Measurements from ENCODE around the gene TUBB3. TPM values are rescaled to one million over a fixed set of nuclear protein-coding genes. Genes with fewer than 3 reads are reported as not detected.
A peak's percentile ranks its signal among the peaks of the same experiment; 100 is the strongest.

The TUBB3 gene
- total and polyA plus RNA-seq, 2 of the 8 experiments (the other 6 are each of a cell fraction or from before 2014, with no cell fraction given) = 275 to 393 TPM

DNA sequence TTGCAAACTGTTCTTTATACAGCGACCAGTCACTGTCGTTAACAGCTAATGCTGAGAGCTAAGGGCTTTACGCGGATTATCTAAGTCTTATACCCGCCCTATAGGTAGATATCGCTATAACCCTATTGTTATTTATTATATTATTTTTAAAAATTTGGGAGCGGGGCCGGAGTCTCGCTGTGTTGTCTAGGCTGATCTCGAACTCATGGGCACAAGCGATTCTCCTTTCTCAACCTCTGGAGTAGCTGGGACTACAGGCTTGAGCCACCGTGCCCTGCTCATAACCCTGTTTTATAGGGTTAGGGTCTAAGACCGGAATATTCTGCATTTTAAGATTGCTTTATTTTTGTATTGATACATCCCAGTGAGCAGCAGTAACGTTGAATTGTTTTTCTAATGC is 50.1 kb downstream of the TUBB3 start:
- H2AK5ac ChIP-seq (ENCODE audit: low read depth, low read length) = no peak overlapping the region
- H4K20me1 ChIP-seq (replicated peaks in 1 of 2; ENCODE audit: control insufficient read depth in 1 of 2, insufficient read depth in 2 of 2, low read length in 2 of 2) = peaks cover 0 to 5% of the 10 kb centered on the region in 2 experiments
- CTCF ChIA-PET (ENCODE audit: partially characterized antibody) = interaction anchor here (0.8 to 1.3 kb wide), 5 partner anchors 21 to 27 kb away, joined by 3 to 5 read pairs (median 3); no protein-coding TSS in a partner anchor
- 31% methylated on average over 14 of the region's 14 CpGs; no CpG with 5 or more reads in 1 of the 2 experiments for WGBS, 2 experiments (ENCODE audit: extremely low coverage in 1 of 2, insufficient coverage in 1 of 2, insufficient read length in 1 of 2, insufficient replicate concordance in 2 of 2, low coverage in 1 of 2, low lambda C conversion rate in 2 of 2, missing lambda C conversion rate in 1 of 2)
- POLR2A ChIA-PET (ENCODE audit: partially characterized antibody) = interaction anchor here (0.8 to 6.9 kb wide), 23 partner anchors 8 to 75 kb away, joined by 3 to 54 read pairs (median 5); partner anchors contain the start of genes DBNDD1 and TUBB3
- no peak overlapping the region for H3K14ac ChIP-seq (ENCODE audit: insufficient read length)
- peak overlapping the region; percentile 100; the same call in 1 of the 2 replicates for H4K8ac ChIP-seq (ENCODE audit: extremely low read depth, insufficient read depth, low read length)
- H2BK15ac ChIP-seq (ENCODE audit: low read length) = no peak overlapping the region
- peaks cover 0 to 6% (median 0%) of the 10 kb centered on the region in 4 experiments; a peak in 2 of 7 replicates for H3K27me3 ChIP-seq (replicated peaks in 1 of 4; ENCODE audit: control insufficient read depth in 3 of 4, extremely low read depth in 1 of 4, insufficient read depth in 3 of 4, low read length in 3 of 4)
- peak overlapping the region; percentile 99; the same call in 1 of the 2 replicates for H3K27ac ChIP-seq (ENCODE audit: low read depth, low read length)
- H3K4me3 ChIP-seq (ENCODE audit: extremely low read depth in 1 of 4, insufficient read depth in 2 of 4, low read depth in 3 of 4, low read length in 4 of 4) = peak overlapping the region; percentile 77 to 97 (median 94)
- no peak overlapping the region for H3K23ac ChIP-seq (ENCODE audit: insufficient read length)
- peak overlapping the region; percentile 70 for H3K56ac ChIP-seq (replicated peaks; ENCODE audit: insufficient read length, low read depth, low read length)
- H3K9ac ChIP-seq (replicated peaks in 1 of 4; ENCODE audit: extremely low read depth in 1 of 4, low read depth in 3 of 4, low read length in 3 of 4) = peak overlapping the region; percentile 88 to 99 (median 99)
- H3K18ac ChIP-seq (ENCODE audit: extremely low read depth, low read length) = peak overlapping the region; percentile 93; the same call in 1 of the 2 replicates
- H3K4me1 ChIP-seq (replicated peaks in 1 of 4; ENCODE audit: control insufficient read depth in 3 of 4, insufficient read depth in 4 of 4, low read length in 3 of 4) = peaks cover 0 to 8% (median 3%) of the 10 kb centered on the region in 4 experiments; a peak in 3 of 7 replicates
- peak overlapping the region; percentile 53 for H3K4ac ChIP-seq (replicated peaks; ENCODE audit: insufficient read length, low read depth, low read length)
- peaks cover 12 to 52% of the 10 kb centered on the region in 2 experiments for H3K79me2 ChIP-seq (ENCODE audit: control insufficient read depth in 1 of 2, insufficient read depth in 2 of 2, low read length in 2 of 2)
- no peak overlapping the region for H2BK12ac ChIP-seq (ENCODE audit: low read depth, low read length)
- H2BK5ac ChIP-seq (ENCODE audit: low read depth, low read length) = peak overlapping the region; percentile 100
- peak overlapping the region; percentile 90 for H4K91ac ChIP-seq (replicated peaks; ENCODE audit: insufficient read length, low read length)
- no peak overlapping the region for H2AFZ ChIP-seq (ENCODE audit: low read length)
- peaks cover 6 to 11% (median 8%) of the 10 kb centered on the region in 4 experiments; a peak in 6 of 8 replicates for H3K36me3 ChIP-seq (ENCODE audit: control insufficient read depth in 2 of 4, insufficient read depth in 4 of 4, low read length in 3 of 4)
- peak overlapping the region; percentile 88 to 95 for H3K4me2 ChIP-seq (ENCODE audit: insufficient read depth in 1 of 2, low read depth in 2 of 2, low read length in 2 of 2)
- H2BK20ac ChIP-seq (ENCODE audit: low read length) = no peak overlapping the region
- no peak for FAIRE-seq
- H3K23me2 ChIP-seq (ENCODE audit: low read depth, low read length) = peaks cover 11% of the 10 kb centered on the region
- no peak overlapping the region for H2BK120ac ChIP-seq (replicated peaks; ENCODE audit: low read depth, low read length)
- H3K79me1 ChIP-seq (ENCODE audit: low read depth, low read length) = peaks cover 16% of the 10 kb centered on the region
- peaks cover 10 to 11% of the 10 kb centered on the region in 2 experiments; a peak in 3 of 4 replicates for H3K9me3 ChIP-seq (ENCODE audit: insufficient read depth in 2 of 2, low read depth in 1 of 2, low read length in 1 of 2)
- no peak for DNase-seq (ENCODE audit: low read depth in 1 of 2, low spot score in 2 of 2)
- H4K5ac ChIP-seq (ENCODE audit: insufficient read length, low read depth, low read length) = peak overlapping the region; percentile 86
- TF ChIP-seq ZNF274 (IDR thresholded peaks at IDR 0.05; ENCODE audit: borderline replicate concordance, extremely low read depth, low read length) (no peak), GTF2F1 (IDR thresholded peaks at IDR 0.05; ENCODE audit: borderline replicate concordance, low read depth, low read length) (no peak), SP4 (IDR thresholded peaks at IDR 0.05; ENCODE audit: low read length) (no peak), TBP (IDR thresholded peaks at IDR 0.05; ENCODE audit: low read depth, low read length) (no peak), SP2 (IDR thresholded peaks at IDR 0.05; ENCODE audit: low read length) (no peak), KDM1A (IDR thresholded peaks at IDR 0.05; ENCODE audit: borderline replicate concordance, low read length) (no peak), CEBPB (IDR thresholded peaks at IDR 0.05; ENCODE audit: low read depth, low read length) (no peak), ASH2L (IDR thresholded peaks at IDR 0.05; ENCODE audit: low read length) (no peak), BACH1 (IDR thresholded peaks at IDR 0.05; ENCODE audit: low read length) (no peak), HDAC6 (IDR thresholded peaks at IDR 0.05; ENCODE audit: low read depth, low read length) (no peak)
- TF ChIP-seq, protein P1, sequence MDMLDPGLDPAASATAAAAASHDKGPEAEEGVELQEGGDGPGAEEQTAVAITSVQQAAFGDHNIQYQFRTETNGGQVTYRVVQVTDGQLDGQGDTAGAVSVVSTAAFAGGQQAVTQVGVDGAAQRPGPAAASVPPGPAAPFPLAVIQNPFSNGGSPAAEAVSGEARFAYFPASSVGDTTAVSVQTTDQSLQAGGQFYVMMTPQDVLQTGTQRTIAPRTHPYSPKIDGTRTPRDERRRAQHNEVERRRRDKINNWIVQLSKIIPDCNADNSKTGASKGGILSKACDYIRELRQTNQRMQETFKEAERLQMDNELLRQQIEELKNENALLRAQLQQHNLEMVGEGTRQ (IDR thresholded peaks at IDR 0.05; ENCODE audit: low read length) = no peak
- TF ChIP-seq, protein P2, sequence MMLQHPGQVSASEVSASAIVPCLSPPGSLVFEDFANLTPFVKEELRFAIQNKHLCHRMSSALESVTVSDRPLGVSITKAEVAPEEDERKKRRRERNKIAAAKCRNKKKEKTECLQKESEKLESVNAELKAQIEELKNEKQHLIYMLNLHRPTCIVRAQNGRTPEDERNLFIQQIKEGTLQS (IDR thresholded peaks at IDR 0.05; ENCODE audit: insufficient read depth, low read depth, low read length) = no peak
